RWPE1 (cell line): ENCODE results near the gene EIF1AX.

ENCODE experiments used
- CTCF ChIA-PET: fragments of 350-600 bp; sonication (Branson Sonifier 250); formaldehyde crosslinking; extraction: SDS; loops from one replicate; lab custom pipeline; 2021; lab: Yijun Ruan, JAX
- POLR2A ChIA-PET: fragments of 400-600 bp; formaldehyde crosslinking; extraction: SDS; loops from one replicate; lab custom pipeline; 2020; ENCODE audit warnings: antibody characterized with exemption; ENCODE audit not compliant: low non-redundant PET; lab: Yijun Ruan, JAX
- DNase-seq: peaks from one replicate; pipeline ENCODE4 v3.0.0; 2012; ENCODE audit warnings: low spot score
- H3K27ac ChIP-seq: fragments of 450-650 bp; 2 replicates; pipeline ENCODE4 v1.5.1; 2017
- CTCF ChIP-seq: fragments of 450-650 bp; conservative IDR thresholded peaks from 2 replicates; pipeline ENCODE4 v1.5.1; 2017; ENCODE audit warnings: low read depth, mild to moderate bottlenecking

Gene EIF1AX, protein sequence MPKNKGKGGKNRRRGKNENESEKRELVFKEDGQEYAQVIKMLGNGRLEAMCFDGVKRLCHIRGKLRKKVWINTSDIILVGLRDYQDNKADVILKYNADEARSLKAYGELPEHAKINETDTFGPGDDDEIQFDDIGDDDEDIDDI

GRCh38 chrX:20141281-20142220, at the start of gene EIF1AX:
Gene EIF1AX (minus strand): TSS chrX:20141838. CDS start chrX:20141640, 198 bp downstream.
- POLR2A ChIA-PET, result no interaction called here
- DNase-seq, result peak; percentile 82
- CTCF ChIA-PET, result interaction anchor here (0.8 kb wide), 1 partner anchor 97 kb away, joined by 3 read pairs; no protein-coding TSS in a partner anchor
- no peak for TF ChIP-seq CTCF
- peak within 1 kb of the TSS; percentile 73 for H3K27ac ChIP-seq

- POLR2A ChIA-PET, result no interaction called here
- no peak for DNase-seq
- CTCF ChIA-PET, result no interaction called here
Observed at GRCh38 chrX:20189171-20189570, 47.5 kb upstream of the EIF1AX start.

DNA sequence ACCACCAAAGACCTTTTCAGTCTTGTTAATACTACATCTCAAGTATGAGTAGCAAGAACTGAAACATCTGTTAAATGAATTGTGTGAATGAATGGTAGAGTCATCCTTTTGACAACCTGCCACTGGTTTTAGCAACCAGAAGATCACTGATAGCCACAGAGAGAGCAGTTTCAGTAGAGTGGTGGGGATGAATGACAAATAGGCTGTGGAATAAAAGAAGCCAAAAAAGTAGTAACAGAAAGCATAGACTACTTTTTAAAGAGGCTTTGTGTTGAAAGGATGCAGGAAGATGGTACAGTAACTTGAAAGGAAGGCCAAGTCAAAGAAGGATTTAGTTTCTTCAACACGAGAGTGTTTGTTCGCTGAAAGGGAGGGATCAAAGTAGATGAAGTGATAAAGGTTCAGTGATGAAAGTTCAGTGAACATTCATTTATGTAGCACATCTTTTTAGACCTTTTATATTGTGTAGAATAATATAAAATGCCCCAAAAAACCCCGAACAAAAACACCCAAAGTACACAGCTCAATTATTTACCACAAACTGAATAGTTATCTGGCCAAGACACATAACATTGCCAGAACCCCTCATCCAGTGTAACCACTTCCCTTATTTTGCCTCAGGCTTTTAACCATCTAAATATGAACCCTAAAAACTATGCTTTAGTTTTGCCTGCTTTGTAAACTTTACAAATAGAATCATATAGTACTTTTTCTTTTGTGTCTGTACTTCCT, 40.1 kb upstream of the EIF1AX start:
- ChIA-PET CTCF (no interaction called here), POLR2A (interaction anchor here (0.6 kb wide), 1 partner anchor 20 kb away, joined by 3 read pairs; no protein-coding TSS in a partner anchor)
- no peak for DNase-seq
- no peak for TF ChIP-seq CTCF
- H3K27ac ChIP-seq, result no peak overlapping the region

More at GRCh38 chrX:20189171-20189570, 47.5 kb upstream of the EIF1AX start:
- H3K27ac ChIP-seq, result no peak overlapping the region
- no peak for TF ChIP-seq CTCF

DNA sequence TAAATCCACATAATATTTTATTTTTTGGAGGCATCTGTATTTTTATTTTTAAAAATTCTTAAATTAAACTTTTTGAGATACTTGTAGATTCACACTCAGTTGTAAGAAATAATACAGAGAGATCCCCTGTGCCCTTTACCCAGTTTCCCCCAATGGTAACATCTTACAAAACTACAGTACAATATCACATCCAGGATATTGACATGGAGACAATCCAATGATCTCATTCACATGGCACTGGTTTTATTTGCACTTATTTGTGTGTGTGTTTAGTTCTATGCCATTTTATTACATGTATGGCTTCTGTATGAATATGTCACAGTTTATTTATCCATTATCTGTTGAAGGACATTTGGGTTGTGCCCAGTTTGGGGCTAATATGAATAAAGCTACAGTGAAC, 35.5 kb upstream of the EIF1AX start:
- no peak for DNase-seq
- ChIA-PET POLR2A (no interaction called here), CTCF (no interaction called here)
- no peak for TF ChIP-seq CTCF
- no peak overlapping the region for H3K27ac ChIP-seq

DNA sequence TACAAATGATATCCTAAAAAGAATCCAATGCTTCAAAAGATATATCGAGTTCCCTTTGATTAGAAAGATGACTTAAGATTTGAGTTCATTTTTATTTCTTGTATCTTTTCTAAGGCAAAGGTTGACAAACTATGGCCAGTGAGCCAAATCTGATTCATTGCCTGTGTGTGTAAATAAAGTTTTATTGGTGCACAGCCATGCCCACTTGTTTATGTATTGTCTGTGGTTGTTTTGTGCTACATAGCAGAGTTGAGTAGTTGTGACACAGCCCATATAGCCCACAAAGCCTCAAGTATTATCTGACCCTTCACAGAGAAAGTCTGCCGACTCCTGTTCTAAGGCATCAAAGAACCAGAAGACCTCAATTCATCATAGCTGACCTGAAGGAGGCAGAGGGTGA, 32.2 kb upstream of the EIF1AX start:
- POLR2A ChIA-PET, result no interaction called here
- no peak for DNase-seq
- TF ChIP-seq CTCF, result no peak
- CTCF ChIA-PET, result no interaction called here
- H3K27ac ChIP-seq, result no peak overlapping the region

DNA sequence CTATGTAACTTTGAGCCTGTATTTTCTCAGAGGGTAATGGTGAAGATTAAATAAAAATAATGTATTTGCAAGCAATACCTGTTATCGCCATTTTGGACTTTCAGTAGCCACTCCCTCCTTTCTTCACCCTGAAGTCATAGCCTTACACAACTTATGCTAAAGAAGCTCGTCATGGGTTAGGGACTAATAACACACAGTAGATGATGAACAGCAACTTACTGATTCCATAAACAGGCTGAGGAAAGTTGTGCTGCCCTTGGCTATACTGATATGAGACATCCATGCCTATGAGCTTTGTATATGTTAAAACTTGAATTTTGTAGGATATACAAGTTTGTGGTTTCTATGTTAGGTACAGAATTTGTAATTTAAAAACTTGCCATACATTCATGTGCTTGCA, 31.7 kb upstream of the EIF1AX start:
- TF ChIP-seq CTCF, result no peak
- no peak overlapping the region for H3K27ac ChIP-seq
- CTCF ChIA-PET, result no interaction called here
- no peak for DNase-seq
- POLR2A ChIA-PET, result no interaction called here
